ENCODE measurements around the gene HLA-DPA1. TPM values are rescaled to one million over a fixed set of nuclear protein-coding genes. Genes with fewer than 3 reads are reported as not detected.

HLA-DPA1 gene
- total and polyA plus RNA-seq, 2 experiments from 2014 or later: 2.6 to 4.7 TPM

GRCh38 chr6:33088258-33088930 is 14.9 kb upstream of the HLA-DPA1 start:
- 62% methylated on average over 3 of the region's 3 CpGs for WGBS (ENCODE audit: low lambda C conversion rate, missing lambda C conversion rate)
- H3K9me3 ChIP-seq (ENCODE audit: low read depth): no peaks in the 10 kb centered on the region

DNA sequence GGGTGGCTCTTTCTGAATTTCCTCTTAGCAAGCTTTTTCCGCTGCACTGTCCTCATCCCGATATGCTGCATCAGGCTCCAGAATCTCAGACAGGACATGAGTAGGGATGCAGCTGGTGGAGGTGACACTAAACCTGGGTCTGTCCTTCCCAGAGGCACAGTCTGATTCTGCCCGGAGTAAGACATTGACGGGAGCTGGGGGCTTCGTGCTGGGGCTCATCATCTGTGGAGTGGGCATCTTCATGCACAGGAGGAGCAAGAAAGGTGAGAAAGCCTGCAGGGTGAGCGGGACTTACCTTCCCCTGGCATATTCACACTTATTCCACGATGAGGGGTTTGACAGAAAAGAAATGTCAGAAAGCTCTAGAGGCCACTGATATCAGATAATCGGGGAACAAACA is 12.2 kb upstream of the HLA-DPA1 start:
- no peak for TF ChIP-seq EZH2phosphoT487 (IDR thresholded peaks at IDR 0.05; ENCODE audit: low read depth, severe bottlenecking, unreplicated experiment)
- TF ChIP-seq, protein P1, sequence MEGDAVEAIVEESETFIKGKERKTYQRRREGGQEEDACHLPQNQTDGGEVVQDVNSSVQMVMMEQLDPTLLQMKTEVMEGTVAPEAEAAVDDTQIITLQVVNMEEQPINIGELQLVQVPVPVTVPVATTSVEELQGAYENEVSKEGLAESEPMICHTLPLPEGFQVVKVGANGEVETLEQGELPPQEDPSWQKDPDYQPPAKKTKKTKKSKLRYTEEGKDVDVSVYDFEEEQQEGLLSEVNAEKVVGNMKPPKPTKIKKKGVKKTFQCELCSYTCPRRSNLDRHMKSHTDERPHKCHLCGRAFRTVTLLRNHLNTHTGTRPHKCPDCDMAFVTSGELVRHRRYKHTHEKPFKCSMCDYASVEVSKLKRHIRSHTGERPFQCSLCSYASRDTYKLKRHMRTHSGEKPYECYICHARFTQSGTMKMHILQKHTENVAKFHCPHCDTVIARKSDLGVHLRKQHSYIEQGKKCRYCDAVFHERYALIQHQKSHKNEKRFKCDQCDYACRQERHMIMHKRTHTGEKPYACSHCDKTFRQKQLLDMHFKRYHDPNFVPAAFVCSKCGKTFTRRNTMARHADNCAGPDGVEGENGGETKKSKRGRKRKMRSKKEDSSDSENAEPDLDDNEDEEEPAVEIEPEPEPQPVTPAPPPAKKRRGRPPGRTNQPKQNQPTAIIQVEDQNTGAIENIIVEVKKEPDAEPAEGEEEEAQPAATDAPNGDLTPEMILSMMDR (IDR thresholded peaks at IDR 0.05; ENCODE audit: poor library complexity): no peak
- no peak for TF ChIP-seq EZH2 (IDR thresholded peaks at IDR 0.05; ENCODE audit: borderline replicate concordance)
- Histone ChIP-seq H3K27me3 (no peaks in the 10 kb centered on the region), H3K4me3 (no peak overlapping the region), H3K4me1 (ENCODE audit: insufficient read depth) (no peaks in the 10 kb centered on the region), H3K79me2 (no peaks in the 10 kb centered on the region), H2AFZ (no peak overlapping the region), H3K4me2 (no peak overlapping the region), H3K27ac (no peak overlapping the region), H4K20me1 (ENCODE audit: insufficient read depth, poor library complexity, severe bottlenecking) (no peaks in the 10 kb centered on the region), H3K9me2 (replicated peaks; ENCODE audit: insufficient read depth) (no peaks in the 10 kb centered on the region), H3K36me3 (replicated peaks; ENCODE audit: insufficient read depth, low read depth) (no peaks in the 10 kb centered on the region), H3K9me3 (ENCODE audit: low read depth) (no peaks in the 10 kb centered on the region)
- DNase-seq (ENCODE audit: low spot score): no peak
- 84% methylated on average over 8 of the region's 8 CpGs for WGBS (ENCODE audit: low lambda C conversion rate, missing lambda C conversion rate)

More at GRCh38 chr6:33088258-33088930, 14.9 kb upstream of the HLA-DPA1 start:
- Histone ChIP-seq H3K79me2 (no peaks in the 10 kb centered on the region), H2AFZ (no peak overlapping the region), H3K4me3 (no peak overlapping the region), H4K20me1 (ENCODE audit: insufficient read depth, poor library complexity, severe bottlenecking) (no peaks in the 10 kb centered on the region), H3K27me3 (no peaks in the 10 kb centered on the region), H3K4me2 (no peak overlapping the region), H3K27ac (no peak overlapping the region), H3K36me3 (replicated peaks; ENCODE audit: insufficient read depth, low read depth) (no peaks in the 10 kb centered on the region), H3K9me2 (replicated peaks; ENCODE audit: insufficient read depth) (no peaks in the 10 kb centered on the region), H3K4me1 (ENCODE audit: insufficient read depth) (no peaks in the 10 kb centered on the region)
- TF ChIP-seq, protein P1 (IDR thresholded peaks at IDR 0.05; ENCODE audit: poor library complexity): no peak
- no peak for TF ChIP-seq EZH2phosphoT487 (IDR thresholded peaks at IDR 0.05; ENCODE audit: low read depth, severe bottlenecking, unreplicated experiment)
- no peak for TF ChIP-seq EZH2 (IDR thresholded peaks at IDR 0.05; ENCODE audit: borderline replicate concordance)
- DNase-seq (ENCODE audit: low spot score): no peak

DNA sequence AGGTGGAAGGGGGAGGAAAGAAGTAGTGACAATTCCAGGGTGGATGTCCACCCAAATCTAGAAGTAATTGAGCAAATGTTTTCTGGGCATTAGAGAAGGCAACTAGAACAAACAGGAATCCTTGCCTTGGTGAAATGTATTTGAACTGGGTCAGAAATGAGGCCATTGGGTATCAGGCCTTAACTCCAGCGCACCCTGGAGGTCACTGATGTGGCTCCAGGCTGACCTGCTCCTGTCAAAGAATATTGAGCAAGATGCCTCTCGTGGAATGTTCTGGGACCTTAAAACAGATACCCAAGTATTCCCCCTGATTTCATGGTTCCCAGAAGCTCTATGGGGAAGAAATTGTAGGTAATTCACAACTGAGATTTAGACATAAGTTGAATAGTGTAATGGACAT is 9.3 kb upstream of the HLA-DPA1 start:
- Histone ChIP-seq H3K4me3 (no peak overlapping the region), H4K20me1 (ENCODE audit: insufficient read depth, poor library complexity, severe bottlenecking) (no peaks in the 10 kb centered on the region), H3K9me2 (replicated peaks; ENCODE audit: insufficient read depth) (no peaks in the 10 kb centered on the region), H3K4me2 (no peak overlapping the region), H3K79me2 (no peaks in the 10 kb centered on the region), H3K4me1 (ENCODE audit: insufficient read depth) (no peaks in the 10 kb centered on the region), H3K27ac (no peak overlapping the region), H2AFZ (no peak overlapping the region), H3K9me3 (ENCODE audit: low read depth) (no peaks in the 10 kb centered on the region), H3K36me3 (replicated peaks; ENCODE audit: insufficient read depth, low read depth) (no peaks in the 10 kb centered on the region), H3K27me3 (no peaks in the 10 kb centered on the region)
- WGBS (ENCODE audit: low lambda C conversion rate, missing lambda C conversion rate): 36% methylated on average over 2 of the region's 2 CpGs
- TF ChIP-seq EZH2 (IDR thresholded peaks at IDR 0.05; ENCODE audit: borderline replicate concordance) (no peak), EZH2phosphoT487 (IDR thresholded peaks at IDR 0.05; ENCODE audit: low read depth, severe bottlenecking, unreplicated experiment) (no peak)
- TF ChIP-seq, protein P1 (IDR thresholded peaks at IDR 0.05; ENCODE audit: poor library complexity): peak; percentile 51
- peak; percentile 71 for DNase-seq (ENCODE audit: low spot score)
